Cardiac septum (tissue), 1 donor: ENCODE results near the gene VENTX. TPM values are rescaled to one million over a fixed set of nuclear protein-coding genes. Genes with fewer than 3 reads are reported as not detected.

Experiments
- DNase-seq: peaks from one replicate; pipeline ENCODE4 v3.0.0-alpha.2; 2020; ENCODE audit warnings: low spot score
- intact Hi-C: fragments of 100-400 bp; cut with DNase I; formaldehyde crosslinking; loops from one replicate; pipeline ENCODE4 v1.14.0; 2022
- long read RNA-seq: library from polyadenylated mRNA; unstranded; transcript quantifications from one replicate; pipeline ENCODE4 v2.0.0, GENCODE V29; 2021
- total RNA-seq: library from RNA; stranded (reverse); fragmentation: NEBNext Ultra II Directional; extraction: Animal tissue kit (Norgen Biotek cat#: 25700); gene quantifications from one replicate; pipeline ENCODE4 v1.2.1, GENCODE V29; 2021
- donor health status: DM: no; HTN: no; CAD: no.

The VENTX gene, protein sequence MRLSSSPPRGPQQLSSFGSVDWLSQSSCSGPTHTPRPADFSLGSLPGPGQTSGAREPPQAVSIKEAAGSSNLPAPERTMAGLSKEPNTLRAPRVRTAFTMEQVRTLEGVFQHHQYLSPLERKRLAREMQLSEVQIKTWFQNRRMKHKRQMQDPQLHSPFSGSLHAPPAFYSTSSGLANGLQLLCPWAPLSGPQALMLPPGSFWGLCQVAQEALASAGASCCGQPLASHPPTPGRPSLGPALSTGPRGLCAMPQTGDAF
- 0.40 TPM for total RNA-seq
- long read RNA-seq = 0 reads

DNA sequence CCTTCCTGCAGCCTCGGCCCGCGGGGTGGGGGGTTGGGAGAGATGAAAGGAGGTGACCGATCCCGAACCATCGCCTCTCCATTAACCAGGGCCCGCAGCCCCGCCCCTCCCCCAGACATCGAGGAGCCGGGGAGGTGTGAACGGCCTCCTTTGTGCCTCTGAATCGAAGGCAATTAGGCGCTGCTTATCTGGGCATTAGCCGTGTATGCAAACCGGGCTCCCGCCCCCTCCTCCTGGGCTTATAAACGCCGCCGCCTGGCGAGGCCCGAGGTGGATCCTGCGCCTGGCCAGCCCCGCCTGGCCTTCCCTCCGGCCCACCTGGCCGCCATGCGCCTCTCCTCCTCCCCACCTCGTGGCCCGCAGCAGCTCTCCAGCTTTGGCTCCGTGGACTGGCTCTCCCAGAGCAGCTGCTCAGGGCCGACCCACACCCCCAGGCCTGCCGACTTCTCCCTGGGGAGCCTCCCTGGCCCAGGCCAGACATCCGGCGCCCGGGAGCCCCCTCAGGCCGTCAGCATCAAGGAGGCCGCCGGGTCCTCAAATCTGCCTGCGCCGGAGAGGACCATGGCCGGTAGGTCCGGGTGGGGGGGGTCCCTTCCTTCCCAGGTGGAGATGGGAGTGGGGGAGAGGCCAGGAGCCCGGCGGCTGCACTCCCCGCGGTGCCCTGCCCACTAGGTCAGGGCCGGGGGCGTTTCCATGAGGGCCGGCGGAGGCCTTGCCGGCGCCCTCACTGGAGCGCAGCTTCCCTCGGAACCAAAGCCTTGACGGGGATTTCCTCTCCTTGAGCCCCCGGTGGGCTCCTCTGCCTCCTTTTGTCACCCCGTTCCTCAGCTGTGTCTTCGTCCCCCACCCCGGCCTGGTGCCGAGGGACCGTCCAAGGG lies at the start of gene VENTX:
TSS of gene VENTX (plus strand) at position 268 of the 878 bp plus-strand sequence. CDS start at position 328, 60 bp downstream.
- DNase-seq = no peak
- intact Hi-C loops = no loop called here

DNA sequence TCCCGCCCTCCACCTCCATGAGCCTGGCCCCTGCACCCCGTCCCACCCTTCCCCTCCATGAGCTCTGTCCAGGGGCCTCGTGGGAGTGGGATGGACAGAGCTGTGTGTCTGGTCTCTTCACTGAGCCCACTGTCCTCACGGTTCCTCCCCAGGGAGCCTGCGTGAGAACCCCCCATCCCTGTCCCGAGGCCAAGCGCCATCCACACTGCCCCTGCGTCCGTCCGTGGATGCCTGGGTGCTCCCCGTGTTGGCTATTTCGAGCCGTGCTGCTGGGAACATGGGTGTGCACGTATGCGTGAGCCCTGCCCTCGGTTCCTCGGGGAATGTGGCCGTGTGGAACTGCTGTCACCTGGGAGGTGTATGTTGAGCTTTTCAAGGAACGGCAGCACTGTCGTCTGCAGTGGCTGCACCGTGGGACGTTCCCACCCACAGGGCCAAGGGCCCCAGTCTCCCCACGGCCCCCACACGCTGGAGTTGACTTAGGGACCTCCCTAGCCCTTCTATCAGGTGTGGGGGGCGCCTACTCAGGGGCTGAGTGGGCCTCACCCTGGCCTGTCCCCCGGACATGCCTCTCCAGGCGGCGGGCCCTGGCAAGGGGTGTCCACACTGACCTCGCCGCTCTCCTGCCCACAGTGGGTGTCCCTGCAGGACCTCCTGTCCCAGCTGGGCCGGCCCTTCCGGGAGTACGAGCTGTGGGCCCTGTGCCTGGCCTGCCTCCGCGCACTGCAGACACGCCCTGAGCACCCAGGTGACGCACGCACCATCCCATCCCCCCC lies 49.6 kb upstream of the VENTX start:
- DNase-seq = no peak
- intact Hi-C loops = no loop called here

DNA sequence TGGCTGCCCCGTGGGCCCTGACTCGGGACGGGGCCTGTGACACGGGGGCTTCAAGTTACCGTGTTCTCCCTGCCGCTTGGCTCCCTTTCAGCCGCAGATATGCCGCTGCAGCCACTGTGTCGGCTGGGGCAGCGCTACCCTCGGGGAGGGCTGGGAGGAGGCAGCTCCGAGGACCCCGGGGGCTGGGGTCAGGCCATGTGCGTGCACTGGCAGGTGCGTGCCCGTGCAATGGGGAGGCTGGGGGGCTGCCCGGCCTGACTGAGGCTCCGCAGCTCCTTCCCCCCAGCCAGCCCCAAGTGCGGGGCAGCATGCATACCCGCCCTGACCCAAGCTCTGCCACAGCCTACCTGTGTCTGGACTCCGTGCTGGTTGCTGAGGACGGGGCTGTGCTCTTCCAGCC lies 48.4 kb upstream of the VENTX start:
- no peak for DNase-seq
- intact Hi-C loops = no loop called here

DNA sequence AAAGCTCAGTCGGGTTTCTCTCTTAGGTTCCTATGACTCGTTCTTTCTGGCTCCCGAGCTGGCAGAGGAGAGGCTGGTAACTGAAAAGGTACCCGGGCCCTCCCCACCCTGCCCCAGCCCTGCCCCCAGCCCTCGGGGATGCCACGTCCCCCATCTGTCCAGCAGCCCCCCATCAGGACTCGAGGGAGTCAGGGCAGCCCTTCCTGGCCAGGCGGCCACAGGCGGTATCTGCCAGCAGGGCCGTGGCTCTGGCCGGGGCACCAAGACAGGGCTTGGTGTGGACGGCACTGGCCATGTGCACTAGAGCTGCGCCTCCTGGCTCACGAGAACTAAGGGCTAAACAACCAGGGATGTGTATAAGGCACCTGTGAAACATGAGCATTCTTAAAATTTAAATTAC lies 47.9 kb upstream of the VENTX start:
- intact Hi-C loops = no loop called here
- DNase-seq = no peak

DNA sequence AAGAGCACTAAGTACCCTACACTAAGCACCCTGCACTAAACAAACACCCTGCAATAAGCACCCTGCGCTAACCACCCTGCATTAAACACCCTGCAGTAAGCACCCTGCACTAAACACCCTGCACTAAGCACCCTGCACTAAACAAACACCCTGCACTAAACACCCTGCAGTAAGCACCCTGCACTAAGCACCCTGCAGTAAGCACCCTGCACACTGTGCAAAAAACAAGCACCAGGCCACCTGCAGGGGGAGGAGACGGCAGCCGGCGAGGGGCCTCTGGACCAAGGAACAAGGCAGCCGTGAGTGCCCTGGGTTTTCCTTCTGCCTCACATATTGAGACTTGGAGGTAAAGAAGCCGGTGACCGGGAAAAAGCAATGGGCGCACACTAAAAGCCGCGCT lies 47.4 kb upstream of the VENTX start:
- DNase-seq = no peak
- intact Hi-C loops = no loop called here

DNA sequence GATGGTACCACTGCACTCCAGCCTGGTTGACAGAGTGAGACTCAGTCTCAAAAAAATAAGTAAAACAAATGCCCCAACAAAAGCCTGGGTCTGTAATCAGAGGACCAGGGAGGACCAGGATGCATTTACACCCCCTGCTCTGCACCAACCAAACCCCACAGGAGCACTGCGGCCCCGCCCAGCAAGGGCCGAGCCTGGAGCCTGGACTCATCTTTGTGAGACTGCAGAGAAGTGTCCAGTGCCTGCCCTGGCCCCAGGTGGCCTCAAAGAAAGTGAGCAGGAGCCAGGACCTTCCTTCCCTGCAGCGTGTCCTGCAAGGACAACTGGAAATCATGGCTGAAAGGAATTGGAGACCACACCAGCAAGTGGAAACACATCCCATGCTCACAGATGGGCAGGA lies 46.0 kb upstream of the VENTX start:
- intact Hi-C loops = no loop called here
- no peak for DNase-seq

DNA sequence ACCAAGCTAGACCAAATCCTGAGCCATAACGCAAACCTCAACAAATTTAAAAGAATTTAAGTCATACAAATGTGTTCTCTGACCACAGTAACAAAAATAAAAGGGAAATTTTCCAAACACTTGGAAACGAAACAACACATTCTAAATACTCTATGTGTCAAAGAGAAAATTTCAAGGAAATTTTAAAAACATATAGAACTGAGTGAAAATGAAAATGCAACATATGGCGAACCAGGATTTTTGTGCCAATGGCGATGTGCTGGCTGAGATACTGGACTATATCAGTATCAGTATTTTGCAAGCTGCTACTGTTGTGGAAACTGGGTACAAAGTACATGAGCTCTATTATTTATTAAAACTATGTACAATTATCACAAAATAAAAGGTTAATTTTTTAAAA lies 43.5 kb upstream of the VENTX start:
- no peak for DNase-seq
- intact Hi-C loops = no loop called here

DNA sequence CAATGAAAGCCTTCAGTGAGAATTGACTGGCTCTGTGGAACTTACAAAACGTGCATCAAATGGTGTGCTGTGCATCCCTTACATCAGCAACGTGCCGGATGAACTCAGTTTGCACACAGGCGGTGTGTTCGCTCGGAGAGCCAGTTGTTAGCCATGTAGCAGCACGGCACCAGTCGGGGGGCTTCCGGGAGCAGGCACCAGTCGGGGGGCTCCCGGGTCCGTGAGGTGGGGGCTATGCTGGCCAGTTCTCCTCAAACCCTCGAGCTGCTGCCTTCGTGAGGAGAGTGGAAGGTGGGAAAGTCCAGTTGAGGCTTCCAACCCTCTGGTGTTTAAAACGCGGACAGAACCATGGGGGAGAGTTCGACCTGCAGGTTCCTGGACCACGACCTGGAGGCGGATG lies 42.6 kb upstream of the VENTX start:
- DNase-seq = no peak
- intact Hi-C loops = no loop called here

DNA sequence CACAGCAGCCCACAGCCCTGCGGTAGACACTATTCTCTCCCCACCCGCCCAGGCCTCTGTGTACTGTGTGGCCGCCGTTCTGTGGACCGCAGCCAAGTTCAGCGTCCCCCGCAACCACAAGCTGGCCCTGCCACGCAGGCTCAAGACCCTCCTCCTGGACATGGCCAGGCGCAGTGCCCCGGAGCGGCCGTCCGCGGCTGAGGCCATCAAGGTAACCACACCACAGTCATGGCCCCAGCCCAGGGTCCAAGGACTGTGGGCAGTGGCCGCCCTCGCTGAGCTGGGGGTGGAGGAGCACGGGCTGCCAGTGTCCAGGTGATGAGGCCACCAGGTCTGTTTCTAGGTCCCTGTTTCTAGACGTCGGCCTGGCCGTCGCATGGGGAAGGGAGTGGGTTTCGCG lies 42.0 kb upstream of the VENTX start:
- intact Hi-C loops = no loop called here
- no peak for DNase-seq

DNA sequence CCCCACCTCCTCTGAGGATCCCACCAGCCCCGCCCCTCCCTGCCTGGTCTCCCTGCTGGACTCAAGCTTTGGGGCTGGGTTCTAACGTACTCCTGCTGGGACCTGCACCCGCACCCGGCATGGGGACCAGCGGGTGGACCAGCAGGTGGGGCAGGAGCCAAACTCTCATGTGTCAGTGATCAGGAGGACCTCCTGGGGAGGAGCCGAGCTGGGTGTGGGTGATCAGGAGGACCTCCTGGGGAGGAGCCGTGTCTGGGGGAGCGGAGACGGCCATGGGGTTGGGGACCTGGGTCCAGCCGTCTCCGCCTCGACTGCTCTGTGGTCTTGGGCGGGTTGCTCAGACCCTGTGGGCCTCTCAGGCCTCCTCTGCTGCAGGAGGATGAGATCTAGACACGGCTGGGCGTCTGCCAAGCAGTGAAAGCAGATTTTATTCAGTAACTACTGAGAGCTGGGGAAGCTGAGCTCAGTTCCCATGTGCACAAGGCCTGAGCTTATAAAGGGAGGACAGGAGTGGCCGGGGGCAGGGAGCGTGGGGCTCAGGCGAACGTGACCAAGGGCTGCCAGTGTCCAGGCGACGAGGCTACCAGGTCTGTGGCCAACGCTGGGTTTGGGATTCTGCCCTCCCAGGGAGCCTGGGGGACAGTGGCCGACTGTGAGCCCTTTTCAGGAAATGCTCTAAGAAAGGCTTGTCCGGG lies 41.3 kb upstream of the VENTX start:
- DNase-seq = no peak
- intact Hi-C loops = no loop called here

DNA sequence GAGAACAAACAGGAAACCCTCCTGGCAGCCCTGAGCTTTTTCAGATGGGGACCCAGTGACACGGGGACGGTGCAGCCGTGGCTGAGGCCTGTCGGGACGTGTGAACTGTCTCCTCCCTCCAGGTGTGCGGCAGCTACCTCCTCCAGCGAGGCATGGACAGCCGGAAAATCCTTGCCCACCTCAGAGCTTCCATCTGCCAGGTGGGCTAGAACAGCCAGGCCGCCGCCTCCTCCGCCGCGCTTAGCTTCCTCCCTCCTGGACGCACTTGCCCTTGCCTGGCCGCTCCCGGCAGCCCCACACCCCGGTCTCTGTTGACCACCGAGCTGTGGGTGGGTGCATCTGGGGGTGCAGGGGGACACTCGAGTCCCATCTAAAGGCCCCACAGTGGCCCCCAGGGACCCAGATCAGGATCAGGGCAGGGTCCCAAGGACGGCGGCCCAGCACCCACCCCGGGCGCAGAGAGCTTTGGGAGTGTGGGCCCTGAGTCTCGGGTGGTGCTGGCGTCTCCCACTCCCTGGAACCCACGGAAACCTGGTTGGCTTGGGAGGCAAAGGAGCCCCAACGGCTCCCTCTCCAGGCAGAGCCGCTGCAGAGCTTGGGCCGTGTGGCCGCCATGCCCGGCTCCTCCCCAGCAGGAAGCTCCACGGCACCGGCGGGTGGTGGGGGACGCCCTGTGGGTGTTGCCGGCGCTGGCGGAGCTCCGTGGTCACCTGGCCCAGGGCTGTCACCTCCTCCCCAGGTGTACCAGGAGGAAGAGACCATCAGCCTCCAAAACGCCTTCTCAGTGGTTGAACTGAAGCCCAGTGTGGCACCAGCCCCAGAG lies 40.5 kb upstream of the VENTX start:
- no peak for DNase-seq
- intact Hi-C loops = no loop called here

DNA sequence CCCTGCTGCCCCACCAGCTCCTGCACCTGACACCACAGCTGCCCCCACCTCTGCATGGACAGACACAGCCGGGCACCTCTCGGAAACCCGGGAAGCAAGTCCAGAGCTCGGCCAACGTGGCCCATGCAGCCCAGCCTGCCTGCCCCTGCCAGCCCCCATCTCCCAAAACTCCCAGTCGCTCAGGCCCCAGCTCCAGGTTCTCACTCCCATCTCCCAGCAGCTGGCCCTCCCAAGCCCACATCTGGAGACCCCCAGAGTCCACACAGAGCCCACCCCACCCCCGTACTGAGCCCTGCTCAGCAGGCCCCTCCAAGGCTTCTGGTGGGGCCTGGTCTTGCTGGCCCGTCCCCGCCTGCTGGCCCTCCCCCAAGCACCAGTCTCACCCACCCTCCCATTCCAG lies 39.9 kb upstream of the VENTX start:
- no peak for DNase-seq
- intact Hi-C loops = no loop called here

DNA sequence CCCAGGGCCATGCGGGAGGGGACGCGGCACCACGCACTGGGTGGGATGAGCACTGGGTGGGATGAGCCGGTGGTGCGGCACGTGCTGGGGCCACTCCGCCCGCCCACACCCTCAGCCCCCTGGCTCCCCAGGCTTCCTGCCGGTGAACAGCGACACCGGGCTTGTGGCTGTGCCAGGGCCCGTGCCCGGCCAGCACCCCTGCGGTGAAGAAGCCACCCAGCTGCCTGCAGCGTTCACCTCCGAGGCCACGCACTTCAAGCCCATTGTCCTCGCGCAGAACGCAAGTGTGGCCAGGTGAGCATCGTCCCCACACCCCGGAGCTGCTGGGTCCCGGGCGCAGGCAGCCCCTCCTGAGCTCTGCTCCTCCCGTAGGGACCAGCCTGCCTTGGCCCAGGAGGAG lies 39.4 kb upstream of the VENTX start:
- no peak for DNase-seq
- intact Hi-C loops = no loop called here

DNA sequence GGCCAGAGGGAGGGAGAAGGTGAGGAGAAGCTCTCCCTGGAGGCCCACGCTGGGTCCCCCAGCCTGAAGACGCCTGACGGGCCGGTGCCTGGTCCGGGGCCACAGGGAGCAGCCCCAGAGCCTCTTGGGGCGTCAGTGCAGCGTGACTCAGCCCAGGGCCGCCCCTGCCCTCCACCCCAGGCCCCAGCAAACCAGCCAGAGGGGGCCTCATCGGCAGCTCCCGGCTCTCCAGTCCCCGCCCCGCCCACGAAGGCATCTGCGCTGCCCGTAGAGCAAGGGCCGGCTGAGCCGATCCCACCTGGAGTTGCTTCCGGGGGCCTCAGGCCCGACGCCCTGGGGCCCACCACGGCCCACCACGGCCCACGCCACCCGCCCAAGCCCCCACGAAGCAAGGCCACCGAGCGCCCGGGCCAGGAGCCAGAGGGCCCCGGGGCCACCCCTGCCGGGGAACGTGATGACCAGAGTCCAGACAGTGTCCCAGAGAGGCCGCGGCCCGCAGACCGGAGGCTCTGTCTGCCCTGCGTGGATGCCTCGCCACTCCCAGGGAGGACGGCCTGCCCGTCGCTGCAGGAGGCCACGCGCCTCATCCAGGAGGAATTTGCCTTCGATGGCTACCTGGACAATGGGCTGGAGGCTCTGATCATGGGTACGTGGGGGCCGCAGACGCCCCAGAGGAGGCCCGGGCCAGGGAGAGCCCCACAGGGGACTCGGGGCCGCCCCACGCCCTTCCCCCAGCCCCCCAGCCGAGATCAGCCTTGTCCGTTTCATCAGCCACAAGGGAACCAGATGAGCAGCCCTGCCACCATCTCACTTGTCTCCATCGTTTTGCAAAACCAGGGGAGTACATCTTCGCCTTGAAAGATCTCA lies 38.8 kb upstream of the VENTX start:
- no peak for DNase-seq
- intact Hi-C loops = no loop called here

DNA sequence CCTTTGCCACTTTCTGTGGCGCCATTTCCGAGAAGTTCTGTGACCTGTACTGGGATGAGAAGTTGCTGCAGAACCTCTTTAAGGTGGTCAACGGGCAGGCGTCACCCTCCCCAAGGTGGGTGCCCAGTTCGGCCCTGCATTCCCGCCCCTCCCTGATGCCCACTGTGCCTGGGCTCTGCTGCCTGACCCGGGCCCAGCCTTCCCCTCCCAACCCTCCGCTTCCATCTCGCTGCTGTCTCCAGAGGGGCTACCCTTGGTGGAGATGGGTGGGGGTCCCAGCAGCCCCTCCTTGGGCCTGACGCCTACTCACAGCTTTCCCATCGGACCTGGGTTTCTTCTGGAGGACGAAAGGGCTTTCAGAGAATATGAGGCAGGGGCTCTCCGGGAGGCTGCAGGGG lies 38.2 kb upstream of the VENTX start:
- intact Hi-C loops = no loop called here
- DNase-seq = no peak

DNA sequence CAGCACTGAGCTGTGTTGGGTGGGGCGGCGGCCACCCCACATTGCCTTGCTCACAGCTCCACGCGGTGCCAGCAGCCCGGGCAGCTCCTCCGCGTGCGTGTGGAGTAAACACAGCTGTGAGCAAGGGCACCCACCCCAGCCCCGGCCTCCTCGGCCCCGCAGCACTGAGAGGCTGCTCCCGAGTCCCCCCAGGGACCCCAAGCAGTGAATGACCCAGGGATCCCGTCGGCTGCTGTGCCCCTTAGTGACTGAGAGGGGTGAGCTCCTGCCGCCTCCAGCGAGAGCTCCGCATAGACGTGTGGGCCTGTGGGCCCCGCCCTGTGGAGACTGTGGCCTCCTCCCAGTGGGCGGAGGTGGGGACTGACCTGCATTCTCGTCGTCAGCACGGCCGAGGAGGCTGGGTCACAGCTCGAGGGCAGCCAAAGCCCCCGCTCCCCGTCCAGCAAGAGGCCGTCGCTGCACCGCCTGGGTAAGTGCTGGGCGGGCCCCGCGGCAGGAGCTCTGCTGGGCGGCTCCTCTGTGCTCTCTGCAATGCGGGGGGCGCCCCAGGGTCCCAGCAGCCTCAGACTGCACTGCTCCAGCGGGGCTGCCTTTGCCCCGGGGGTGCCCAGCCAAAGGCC lies 37.6 kb upstream of the VENTX start:
- intact Hi-C loops = no loop called here
- DNase-seq = no peak

DNA sequence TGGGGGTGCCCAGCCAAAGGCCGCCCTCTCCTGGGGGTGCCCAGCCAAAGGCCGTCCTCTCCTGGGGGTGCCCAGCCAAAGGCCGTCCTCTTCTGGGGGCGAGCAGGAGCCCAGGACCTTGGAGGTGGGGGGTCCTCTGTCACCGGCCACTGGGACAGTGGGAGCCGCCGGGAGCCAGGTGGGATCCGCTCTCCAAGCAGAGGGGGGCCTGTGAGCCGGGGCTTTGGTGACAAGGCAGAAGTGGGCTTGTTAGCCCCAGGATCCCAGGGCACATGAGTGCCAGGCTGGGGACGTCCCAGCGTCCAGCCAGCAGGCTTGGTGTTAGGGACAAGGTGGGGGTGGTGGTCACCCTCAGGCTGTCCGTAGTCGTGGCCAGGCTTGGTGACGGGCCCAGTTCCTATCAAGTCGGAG lies 37.0 kb upstream of the VENTX start:
- intact Hi-C loops = no loop called here
- no peak for DNase-seq
